NCI-H1105 (cell line): ENCODE data around the gene C1QTNF1.

Source experiments
- DNase-seq: peaks from one replicate; lab custom pipeline; 2025; lab: John Stamatoyannopoulos, UW

C1QTNF1 gene

GRCh38 chr17:78993241-78993956 is 30.6 kb upstream of the C1QTNF1 start:
- DNase-seq, result peak; percentile 19

- no peak for DNase-seq
These were observed 29.8 kb upstream of the C1QTNF1 start for GRCh38 chr17:78993981-78994671.

- no peak for DNase-seq
These were observed 28.8 kb upstream of the C1QTNF1 start for GRCh38 chr17:78995022-78995760.

- DNase-seq, result no peak
These were observed 28.1 kb upstream of the C1QTNF1 start for GRCh38 chr17:78995761-78996451.

GRCh38 chr17:78996781-78997201 is 27.2 kb upstream of the C1QTNF1 start:
- DNase-seq, result no peak

GRCh38 chr17:78997231-78997741 is 26.7 kb upstream of the C1QTNF1 start:
- no peak for DNase-seq

- no peak for DNase-seq
These were observed 26.1 kb upstream of the C1QTNF1 start for GRCh38 chr17:78997881-78998280.

GRCh38 chr17:78998311-78999055 is 25.5 kb upstream of the C1QTNF1 start:
- no peak for DNase-seq

GRCh38 chr17:78999056-78999768 is 24.8 kb upstream of the C1QTNF1 start:
- no peak for DNase-seq

GRCh38 chr17:78999947-79000395 is 24.0 kb upstream of the C1QTNF1 start:
- no peak for DNase-seq

- DNase-seq, result no peak
These were observed 23.4 kb upstream of the C1QTNF1 start for GRCh38 chr17:79000396-79001189.

- no peak for DNase-seq
These were observed 22.6 kb upstream of the C1QTNF1 start for GRCh38 chr17:79001190-79002020.

GRCh38 chr17:79002291-79002690 is 21.7 kb upstream of the C1QTNF1 start:
- DNase-seq, result no peak

- DNase-seq, result no peak
These were observed 21.0 kb upstream of the C1QTNF1 start for GRCh38 chr17:79002796-79003593.

GRCh38 chr17:79003661-79004411 is 20.1 kb upstream of the C1QTNF1 start:
- DNase-seq, result no peak

- peak; percentile 75 for DNase-seq
These were observed 18.7 kb upstream of the C1QTNF1 start for GRCh38 chr17:79005063-79005861.
